NK-92 treated with Interleukin-12 subunit alpha and Interleukin-12 subunit beta, amount 100 ng/mL, for 24 hours (cell line): ENCODE data around the gene ERMP1.

Experiments
- DNase-seq: peaks from one replicate; lab custom pipeline; 2025; lab: John Stamatoyannopoulos, UW

The ERMP1 gene

GRCh38 chr9:5854063-5854790, 21.3 kb upstream of the ERMP1 start:
- DNase-seq: no peak

GRCh38 chr9:5853617-5854016, 20.7 kb upstream of the ERMP1 start:
- no peak for DNase-seq

DNA sequence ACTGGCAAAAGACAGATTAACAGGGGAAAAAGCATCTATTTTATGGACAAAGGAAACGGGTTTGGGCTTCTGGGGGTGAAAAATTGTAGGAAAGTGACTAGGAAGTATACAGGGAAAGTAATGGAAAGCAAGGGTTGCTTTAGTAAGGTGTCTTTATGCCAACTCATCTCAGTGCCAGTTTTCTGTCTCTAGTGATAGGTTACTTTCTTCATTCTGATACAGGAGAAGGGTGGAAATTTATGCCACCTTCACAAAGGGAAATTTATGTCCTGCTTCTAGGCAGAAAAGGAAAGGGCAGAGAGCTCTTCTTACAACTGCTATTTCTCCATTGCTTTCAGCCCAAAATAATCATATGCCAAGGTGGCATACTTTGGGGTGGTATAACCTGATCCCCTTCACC, 20.1 kb upstream of the ERMP1 start:
- no peak for DNase-seq

- DNase-seq: peak; percentile 59
Observed at GRCh38 chr9:5851445-5851844, 18.5 kb upstream of the ERMP1 start.

DNA sequence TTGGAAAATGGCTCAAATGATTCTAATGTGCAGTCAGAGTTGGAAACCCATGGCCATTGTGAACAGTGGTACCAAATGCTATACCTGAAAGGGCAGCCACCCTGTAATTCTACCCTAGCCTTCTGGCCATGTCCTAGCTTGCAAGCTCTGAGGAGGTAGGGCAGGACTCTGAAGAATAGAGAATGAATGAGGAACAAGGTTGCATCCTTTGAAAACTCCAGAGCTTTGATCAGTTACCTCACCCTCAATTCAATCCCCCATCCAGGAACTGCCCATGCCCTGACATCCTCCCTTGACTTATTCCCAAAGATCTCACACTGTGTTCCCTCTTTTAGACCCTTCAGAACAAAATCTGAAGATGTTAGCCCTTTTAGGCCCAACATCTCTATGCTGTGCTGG, 17.8 kb upstream of the ERMP1 start:
- no peak for DNase-seq

- no peak for DNase-seq
Observed at GRCh38 chr9:5848372-5848882, 15.5 kb upstream of the ERMP1 start.

DNA sequence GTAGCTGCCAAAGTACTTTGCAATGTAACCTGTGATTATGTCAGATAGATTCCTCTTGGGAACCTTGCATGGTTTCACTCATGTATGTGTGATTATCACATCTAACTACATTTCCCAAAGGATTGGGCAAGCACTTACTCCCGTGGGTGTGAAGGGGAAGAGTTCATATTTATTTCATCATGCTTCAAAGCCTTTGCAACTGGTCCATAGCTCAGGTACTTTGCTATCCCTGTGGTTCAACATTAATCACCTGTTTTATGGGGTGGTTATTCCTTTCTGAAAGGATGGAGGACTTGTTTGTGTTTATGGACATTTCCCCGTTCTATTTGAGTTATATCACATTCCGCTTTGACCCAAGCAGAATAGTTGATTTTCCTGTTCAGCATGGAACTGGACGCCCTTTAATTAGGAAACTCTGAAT, 13.6 kb upstream of the ERMP1 start:
- no peak for DNase-seq

GRCh38 chr9:5846096-5846495, 13.2 kb upstream of the ERMP1 start:
- DNase-seq: no peak

DNA sequence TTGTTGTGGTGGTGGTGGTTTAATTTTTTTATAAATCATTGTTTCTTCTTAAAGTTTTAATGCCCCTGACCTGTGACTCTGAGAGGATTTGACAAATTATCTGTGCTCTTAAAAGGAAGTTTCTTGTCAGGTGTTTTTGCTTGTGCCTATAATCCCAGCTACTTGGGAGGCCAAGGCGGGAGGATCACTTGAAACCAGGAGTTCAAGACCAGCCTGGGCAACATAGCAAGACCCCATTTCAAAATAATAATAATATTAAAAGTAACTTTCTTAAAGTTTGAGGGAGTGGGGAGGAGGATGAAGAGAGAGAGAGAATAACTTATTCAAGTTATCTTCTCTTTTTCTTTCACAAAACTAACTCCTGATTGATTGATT, 12.2 kb upstream of the ERMP1 start:
- DNase-seq: no peak

DNA sequence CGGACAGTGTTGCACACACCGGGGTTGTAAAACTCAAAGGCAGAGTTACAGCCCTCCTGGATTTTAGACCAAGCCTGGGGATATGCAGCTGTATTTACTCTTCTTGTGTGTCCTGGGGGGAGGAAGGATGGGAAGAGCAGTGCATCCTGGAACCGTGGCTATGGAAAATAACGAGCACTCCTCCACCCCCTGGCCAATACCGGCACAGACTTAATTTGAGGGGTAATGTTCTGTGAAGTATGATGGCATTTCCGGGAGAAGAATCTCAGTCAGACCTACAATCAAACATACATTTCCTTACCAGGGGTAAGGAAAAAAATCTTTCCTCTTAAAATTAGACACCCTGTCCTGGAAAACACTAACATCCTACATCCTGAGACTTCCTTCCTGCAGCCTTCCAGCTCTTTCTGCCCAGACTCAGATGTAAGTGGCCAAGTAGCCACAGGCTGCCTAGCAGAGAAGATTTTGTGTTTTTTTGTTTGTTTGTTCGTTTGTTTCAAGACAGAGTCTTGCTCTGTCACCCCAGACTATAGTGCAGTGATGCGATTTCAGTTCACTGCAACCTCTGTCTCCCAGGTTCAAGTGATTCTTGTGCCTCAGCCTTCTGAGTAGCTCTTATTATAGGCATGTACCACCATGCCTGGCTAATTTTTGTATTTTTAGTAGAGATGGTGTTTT, 11.0 kb upstream of the ERMP1 start:
- no peak for DNase-seq

GRCh38 chr9:5842929-5843793, 10.2 kb upstream of the ERMP1 start:
- DNase-seq: no peak

DNA sequence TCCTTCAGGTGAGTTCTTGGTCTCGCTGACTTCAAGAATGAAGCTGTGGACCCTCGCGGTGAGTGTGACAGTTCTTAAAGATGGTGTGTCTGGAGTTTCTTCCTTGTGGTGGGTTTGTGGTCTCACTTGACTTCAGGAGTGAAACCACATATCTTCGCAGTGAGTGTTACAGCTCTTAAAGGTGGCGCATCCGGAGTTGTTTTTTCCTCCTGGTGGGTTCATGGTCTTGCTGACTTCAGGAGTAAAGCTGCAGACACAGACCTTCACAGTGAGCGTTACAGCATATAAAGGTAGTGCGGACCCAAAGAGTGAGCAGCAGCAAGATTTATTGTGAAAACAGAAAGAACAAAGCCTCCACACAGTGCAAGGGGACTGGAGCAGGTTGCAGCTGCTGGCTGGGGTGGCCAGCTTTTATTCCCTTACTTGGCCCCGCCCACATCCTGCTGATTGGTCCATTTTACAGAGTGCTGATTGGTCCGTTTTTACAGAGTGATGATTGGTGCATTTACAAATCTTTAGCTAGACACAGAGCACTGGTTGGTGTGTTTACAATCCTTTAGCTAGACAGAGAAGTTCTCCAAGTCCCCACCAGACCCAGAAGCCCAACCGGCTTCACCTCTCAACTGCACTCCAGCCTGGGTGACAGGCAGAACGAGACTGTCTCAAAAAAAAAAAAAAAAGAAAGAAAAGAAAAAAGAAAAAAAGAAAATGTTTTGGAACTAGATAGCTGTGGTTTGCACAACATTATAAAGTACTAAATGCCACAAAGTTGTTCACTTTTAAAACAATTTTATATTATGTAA, 9.1 kb upstream of the ERMP1 start:
- DNase-seq: peak; percentile 71

GRCh38 chr9:5840788-5841187, 7.9 kb upstream of the ERMP1 start:
- DNase-seq: no peak

DNA sequence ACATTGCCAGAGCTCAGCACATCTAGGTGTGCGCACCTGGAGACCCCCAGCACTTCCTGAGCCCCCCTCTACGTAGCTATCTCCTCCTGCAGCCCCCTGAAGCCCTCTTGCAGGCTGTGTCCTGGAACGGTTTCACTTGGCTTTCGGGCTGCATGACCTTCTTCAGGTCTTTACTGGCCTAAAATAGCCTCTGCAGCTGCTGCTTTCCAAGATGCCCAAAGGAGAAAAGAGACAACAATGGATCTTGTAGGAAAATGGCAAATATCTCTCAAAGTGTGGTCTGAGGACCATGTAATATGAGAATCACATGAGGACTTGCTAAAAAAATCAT, 6.6 kb upstream of the ERMP1 start:
- no peak for DNase-seq

- DNase-seq: no peak
Observed at GRCh38 chr9:5838884-5839571, 6.1 kb upstream of the ERMP1 start.

DNA sequence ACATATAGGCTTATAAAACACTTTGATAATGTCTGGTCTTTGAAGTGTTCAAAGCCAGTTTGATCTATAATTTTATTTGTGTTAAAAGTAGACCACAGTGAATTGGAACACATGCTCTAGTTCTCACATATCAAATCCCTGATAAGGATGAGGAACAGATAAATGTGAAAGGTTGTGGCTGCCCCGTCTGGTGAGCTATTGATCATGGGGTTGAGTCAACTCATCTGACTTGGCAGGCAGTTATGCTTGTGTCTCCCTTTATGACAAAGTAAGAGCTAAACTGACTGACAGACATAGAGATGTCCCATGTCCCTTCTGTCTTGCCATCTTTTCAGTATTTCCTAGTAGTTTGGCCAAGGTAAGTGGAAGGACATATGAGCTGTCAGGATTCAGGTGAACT, 2.9 kb upstream of the ERMP1 start:
- DNase-seq: no peak

- no peak for DNase-seq
Observed at GRCh38 chr9:5834214-5834613, 1.3 kb upstream of the ERMP1 start.

DNA sequence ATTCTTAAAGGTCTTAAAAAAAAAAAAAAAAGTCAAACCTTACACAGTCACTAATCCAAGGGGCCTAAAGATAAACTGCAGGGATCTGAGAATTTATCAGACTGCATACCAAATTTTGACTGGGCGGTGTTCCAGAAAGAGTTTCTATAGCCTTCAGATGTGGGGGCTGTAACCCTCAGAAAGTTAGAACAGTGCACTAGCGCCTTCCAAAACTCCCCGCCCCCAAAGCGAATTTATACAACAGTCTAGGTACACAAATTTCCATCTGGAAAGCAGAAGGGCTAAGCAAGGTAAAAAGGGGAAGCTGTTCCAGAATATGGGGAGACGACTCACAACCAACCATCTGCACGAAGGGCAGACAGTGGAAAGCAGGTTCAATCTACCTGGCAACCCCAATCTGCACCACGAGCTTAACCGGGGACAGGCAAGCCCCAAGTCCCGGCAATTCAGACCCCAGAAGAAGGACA, 813 bp downstream of the ERMP1 start:
- no peak for DNase-seq

DNA sequence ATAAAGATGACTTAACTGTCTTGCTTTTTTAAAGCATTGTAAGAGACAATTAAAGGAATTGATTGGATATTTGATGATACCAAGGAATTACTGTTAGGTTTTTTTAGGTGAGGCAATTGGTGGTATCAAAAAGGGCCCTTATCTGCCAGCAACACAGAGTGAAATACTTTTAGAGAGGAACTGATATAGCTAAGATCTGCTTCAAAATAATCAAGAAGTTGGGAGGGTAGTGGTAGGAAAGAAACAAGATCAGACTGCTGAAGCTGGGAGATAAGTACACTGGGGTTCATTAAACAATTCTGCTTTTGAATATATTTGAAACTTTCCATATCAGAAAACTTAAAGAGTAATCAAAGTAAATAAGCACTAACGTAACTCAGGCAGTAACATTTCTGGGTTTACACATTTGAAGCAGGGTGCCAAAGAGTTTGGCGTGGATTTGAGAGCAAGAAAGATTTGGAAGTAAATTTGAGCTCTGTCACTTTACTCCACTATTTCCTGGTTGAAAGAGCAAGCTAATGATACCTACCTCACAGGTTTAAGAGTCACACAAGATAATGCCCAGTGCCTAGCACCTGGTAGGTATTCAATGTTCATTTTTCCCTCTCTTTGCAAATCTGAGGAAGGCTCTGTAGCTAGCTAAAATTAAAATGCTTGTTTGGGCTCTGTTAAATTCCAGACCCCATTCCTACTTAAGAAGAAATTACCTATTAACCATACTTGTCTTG, 6.9 kb downstream of the ERMP1 start:
- no peak for DNase-seq

- no peak for DNase-seq
Observed at GRCh38 chr9:5825223-5825622, 7.7 kb downstream of the ERMP1 start.

DNA sequence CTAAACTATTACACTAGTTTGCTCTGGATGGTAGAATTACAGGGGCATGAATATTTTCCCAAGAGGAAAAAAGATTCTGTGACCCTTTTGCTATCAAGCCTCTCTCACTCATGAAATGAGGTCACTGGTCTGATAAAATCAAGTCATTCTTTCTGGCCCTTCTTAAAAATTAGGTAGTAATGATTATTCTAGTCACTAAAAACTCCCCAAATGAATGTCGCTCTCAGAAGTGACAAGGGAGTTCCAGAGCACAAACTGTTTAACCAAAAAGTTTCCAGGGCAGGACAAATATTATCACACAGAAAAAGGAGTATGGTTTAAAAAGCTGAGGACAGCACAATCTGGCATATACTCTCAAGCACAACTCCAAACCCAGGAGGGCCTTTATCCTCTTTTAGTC, 12.5 kb downstream of the ERMP1 start:
- DNase-seq: no peak
